Germinal center (tissue), 1 donor: ENCODE measurements around the gene DDX5.
"Not testable (repeated sequence)": the region's sequence is repeated elsewhere in the genome, so short reads cannot be mapped to it uniquely, and the experiment has no call there.

Experiments
- DNase-seq: peaks from one replicate; pipeline ENCODE4 v3.0.0; 2012; ENCODE audit warnings: mixed read lengths, low spot score

DDX5 gene

DNA sequence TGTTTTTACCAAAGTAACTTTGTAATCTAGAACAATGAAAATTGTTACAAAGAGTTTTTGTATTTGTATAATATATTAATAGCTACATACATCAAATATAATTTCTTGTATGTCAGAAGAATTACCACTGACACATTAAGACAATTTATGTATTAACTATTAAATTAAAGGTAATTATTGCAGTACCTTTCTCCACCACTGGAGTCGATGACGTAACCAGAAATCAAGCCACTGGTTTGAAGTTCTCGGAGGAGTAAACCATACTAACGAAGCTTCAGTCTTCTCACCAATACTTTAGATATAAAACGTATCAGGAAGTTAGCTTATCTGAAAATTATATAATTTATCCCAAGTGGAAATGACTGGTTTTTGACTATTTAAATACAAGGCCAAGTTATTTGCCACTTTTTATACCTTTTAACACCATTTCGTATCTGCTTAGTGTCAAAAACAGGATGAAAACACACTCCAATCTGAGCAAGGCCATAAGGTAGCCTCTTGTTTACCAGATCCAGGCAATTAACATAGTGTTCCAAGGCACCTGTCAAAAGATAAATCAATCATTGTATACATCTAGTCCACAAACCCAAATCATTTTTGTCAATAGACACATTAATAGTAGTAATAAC, 13.5 kb downstream of the DDX5 start:
- peak; percentile 32 for DNase-seq

- DNase-seq: no peak
These were observed 14.1 kb downstream of the DDX5 start for GRCh38 chr17:64491994-64492393.

GRCh38 chr17:64491034-64491860, 14.8 kb downstream of the DDX5 start:
- no peak for DNase-seq

DNA sequence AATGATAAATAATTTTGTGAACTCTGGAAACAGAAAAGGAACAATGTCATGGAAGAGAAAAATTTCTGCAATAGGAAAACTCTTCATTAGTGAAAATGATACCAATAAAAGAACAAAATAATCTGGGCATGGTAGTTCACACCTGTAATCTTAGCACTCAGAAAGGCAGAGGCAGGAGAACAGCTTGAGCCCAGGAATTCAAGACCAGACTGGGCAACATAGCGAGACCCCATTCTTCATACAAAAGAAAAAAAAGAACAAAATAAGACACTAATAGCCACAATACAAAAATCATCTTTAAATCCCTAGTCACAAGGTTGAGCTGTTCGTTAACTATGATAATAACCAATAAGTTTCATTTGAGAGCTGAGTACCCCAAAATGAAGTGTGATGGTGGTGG, 17.8 kb downstream of the DDX5 start:
- DNase-seq: no peak

- no peak for DNase-seq
These were observed 21.7 kb downstream of the DDX5 start for GRCh38 chr17:64484380-64484779.

DNA sequence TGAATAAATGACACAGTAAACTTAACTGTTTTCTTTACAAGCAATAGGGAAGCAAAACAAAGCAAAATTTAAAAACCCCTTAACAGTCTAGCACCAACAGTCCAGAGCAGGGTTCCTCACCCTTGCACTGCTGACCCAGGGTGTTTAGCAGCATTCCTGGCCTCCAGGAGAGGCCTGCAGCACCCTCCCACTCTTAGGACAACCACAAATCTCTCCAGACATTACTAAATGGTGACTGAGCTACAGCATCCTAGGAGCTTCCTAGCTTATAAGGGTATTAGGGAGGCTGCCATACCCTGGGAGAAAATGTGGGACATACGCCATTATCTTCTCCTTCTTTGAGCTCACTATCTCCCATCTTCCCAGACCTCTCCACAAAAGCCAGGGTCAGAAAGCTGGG, 25.1 kb downstream of the DDX5 start:
- DNase-seq: no peak

- no peak for DNase-seq
These were observed 28.2 kb downstream of the DDX5 start for GRCh38 chr17:64477849-64478248.

DNA sequence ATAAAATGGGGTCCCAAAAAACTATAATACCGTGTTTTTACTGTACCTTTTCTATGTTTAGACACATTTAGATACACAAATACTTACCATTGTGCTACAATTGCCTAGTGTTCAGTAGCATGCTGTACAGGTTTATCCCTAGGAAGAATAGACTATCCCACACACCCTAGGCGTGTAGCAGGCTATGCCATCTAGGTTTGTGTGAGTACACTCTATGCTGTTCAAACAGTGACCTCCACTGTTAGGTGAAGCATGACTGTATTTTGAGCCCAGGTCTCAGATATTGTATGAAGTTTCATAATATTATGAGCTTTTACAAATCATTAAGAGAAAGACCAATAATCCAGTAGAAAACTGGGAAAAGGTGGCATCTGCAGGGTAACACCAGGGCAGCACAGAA, 33.5 kb downstream of the DDX5 start:
- no peak for DNase-seq

DNA sequence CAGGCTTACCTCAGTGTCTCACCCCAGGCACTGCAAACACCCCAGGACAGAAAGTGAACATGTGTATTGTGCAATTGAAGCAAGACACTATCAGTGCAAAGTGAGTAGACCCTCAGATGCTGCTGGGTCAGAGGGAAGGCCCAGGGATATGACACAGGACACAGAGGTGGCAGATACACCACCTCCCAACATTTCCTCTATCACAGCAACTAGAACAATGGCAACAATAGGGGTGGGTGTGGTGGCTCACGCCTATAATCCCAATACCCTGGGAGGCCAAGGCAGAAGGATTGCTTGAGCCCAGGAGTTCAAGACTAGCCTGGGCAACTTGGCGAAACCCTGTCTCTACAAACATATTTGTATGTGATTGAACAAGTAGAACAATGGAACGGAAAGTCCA, 34.6 kb downstream of the DDX5 start:
- DNase-seq: no peak

DNA sequence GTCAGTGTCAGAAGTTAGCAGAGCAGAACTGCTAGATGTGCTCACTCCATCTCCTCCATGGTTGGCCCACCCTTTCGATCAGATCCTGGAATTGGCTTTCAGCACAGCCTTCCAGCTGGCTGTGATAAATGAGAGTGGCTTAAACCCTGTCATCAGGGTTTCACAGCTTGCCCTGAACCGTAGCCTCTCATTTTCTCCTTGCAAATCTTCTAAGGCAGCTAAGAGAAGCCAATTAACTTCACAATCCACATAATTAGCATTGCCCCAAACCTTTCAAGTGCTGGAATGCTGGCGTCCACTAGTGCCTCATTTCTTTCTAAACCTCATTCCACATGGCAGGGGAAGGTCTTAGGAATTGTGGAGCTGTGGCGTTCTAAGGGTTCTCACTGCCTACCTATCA, 35.5 kb downstream of the DDX5 start:
- DNase-seq: no peak

DNA sequence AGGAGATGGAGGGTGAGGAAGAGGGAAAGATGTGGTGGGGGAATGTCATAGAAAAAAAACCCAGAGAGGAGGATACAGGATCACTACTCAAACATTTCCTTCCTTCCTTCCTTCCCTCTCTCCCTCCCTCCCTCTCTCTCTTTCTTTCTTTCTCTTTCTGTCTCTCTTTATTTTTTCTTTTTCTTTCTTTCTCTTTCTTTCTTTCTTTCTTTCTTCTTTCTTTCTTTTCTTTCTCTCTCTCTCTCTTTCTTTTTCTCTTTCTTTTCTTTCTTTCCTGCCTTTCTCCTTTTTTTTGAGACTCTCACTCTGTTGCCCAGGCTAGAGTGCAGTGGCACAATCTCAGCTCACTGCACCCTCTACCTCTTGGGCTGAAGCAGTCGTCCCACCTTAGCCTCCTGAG, 39.3 kb downstream of the DDX5 start:
- not testable (repeated sequence) for DNase-seq

GRCh38 chr17:64466019-64466735, 39.9 kb downstream of the DDX5 start:
- no peak for DNase-seq

DNA sequence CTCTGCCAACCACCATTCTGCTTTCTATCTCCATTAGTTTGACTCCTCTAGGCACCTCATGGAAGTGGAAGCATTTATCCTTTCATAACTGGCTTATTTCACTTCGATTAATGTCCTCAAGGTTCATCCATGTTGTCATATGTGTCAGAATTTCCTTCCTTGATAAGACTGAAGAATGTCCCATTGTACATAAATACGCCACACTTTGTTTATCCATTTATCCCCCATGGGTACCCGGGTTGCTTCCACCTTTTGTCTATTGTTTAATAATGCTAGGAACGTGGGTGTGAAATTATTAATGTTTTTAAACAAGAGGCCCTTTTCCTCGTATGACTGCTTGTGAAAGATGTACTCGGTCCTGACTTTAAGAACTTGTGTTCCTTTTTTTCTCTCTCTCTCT, 44.3 kb downstream of the DDX5 start:
- no peak for DNase-seq

DNA sequence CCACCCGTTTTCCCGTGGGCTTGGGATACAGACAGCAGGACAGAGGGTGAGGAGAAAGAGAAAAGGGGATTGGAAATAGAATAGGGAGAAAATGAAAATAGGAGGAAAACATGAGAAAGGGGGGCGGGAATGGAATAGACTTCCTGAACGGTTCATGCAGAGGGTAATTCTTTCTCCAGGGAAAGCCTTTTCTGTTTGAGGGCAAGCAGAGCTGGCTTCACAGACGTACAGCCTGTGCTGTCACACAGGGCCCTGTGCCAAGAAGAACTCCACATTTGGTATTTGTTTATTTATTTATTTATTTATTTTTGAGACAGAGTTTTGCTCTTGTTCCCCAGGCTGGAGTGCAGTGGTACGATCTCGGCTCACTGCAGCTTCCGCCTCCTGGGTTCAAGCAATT, 45.1 kb downstream of the DDX5 start:
- no peak for DNase-seq

DNA sequence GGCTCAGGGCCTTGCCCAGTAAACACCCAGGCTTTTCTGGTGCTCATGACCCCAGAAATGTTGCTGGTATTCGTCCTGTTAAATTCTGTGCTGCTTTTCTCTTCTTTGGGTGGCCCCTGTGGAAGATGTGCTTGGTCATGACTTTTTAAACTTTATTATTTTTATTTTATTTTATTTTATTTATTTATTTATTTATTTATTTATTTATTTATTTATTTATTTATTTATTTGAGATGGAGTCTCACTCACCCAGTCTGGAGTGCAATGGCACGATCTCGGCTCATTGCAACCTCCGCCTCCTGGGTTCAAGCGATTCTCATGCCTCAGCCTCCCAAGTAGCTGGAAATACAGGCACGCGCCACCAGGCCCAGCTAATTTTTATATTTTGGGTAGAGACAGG, 46.3 kb downstream of the DDX5 start:
- DNase-seq: not testable (repeated sequence)

DNA sequence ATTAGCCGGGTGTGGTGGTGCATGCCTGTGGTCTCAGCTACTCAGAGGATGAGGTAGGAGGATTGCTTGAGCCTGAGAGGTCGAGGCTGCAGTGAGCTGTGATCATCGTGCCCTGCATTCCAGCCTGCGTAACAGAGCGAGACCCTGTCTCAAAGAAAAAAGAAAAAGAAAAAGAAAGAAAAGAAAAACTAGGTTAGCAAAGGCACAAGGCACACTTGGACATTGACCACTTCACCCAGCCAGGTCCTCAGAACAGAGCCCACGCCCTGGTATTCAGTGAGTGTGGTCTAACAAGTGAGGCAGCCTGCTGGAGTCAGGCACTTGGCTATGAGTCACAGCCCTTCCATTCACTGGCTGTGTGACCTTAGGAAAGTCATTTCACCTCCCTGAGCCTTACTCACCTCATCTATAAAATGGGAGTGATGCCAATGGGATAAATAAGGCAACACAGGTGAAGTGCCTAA, 46.8 kb downstream of the DDX5 start:
- DNase-seq: no peak

- DNase-seq: no peak
These were observed 47.3 kb downstream of the DDX5 start for GRCh38 chr17:64458756-64459155.

DNA sequence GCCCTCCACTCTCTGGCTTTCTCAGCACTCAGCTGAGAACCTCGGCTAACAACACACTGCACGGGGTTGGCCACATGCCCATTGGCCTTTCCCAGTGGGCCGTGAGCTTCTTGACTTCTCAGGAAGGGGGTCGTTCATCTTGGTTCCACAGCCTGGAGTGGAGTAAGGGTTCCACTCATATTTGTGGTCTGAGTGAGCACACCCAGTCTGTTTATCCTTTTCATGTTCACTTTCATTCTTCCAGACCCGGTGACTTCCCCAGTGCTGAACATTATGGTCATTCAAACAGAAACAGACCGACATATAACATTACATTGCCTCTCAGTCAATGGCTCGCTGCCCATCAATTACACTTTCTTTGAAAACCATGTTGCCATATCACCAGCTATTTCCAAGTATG, 48.9 kb downstream of the DDX5 start:
- no peak for DNase-seq

DNA sequence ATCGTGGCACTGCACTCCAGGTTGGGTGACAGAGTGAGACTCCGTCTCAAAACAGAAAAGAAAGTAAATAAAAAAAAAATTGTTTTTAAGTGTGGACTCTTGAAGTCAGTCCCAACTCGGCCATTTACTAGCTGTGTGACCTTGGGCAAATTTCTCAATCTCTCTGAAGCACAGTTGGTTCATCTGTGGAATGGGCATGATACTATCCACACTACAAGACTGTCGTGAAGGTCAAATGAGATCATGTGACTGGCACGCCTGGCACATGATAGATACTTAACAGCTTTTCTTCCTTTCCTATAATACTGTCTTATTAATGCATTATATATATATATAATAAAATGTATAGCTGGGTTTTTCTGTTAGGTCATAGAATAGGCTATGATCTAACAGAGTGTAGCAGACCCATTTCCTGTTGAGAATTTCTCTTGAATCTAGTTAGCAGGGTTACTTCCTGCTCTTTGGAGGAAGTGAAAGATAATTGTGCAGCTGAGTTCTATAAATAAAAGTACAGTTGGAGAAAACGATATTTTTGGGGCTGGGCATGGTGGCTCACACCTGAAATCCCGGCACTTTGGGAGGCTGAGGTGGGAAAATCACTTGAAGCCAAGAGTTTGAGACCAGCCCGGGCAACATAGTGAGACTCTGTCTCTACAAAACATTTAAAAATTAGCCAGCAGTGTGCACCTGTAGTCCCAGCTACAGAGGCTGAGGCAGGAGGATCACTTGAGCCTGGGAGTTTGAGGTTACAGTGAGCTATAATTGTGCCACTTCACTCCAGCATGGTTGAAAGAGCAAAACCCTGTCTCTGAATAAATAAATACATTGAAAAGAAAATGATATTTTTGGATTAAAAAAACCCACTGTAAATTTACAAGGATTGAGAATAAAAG, 49.9 kb downstream of the DDX5 start:
- DNase-seq: peak; percentile 62

- no peak for DNase-seq
These were observed 56.5 kb downstream of the DDX5 start for GRCh38 chr17:64449545-64449944.

- DNase-seq: peak; percentile 72
These were observed 57.2 kb downstream of the DDX5 start, which contains the start of gene MILR1 for GRCh38 chr17:64448665-64449512. TSS of gene MILR1 (plus strand) at chr17:64449115. CDS start at chr17:64449169, 54 bp downstream.
